ENCODE results near the gene LYZL1.

- TF ChIP-seq POLR2A (IDR thresholded peaks at IDR 0.05; ENCODE audit: low read depth, low read length) (no peak), POLR2AphosphoS5 (IDR thresholded peaks at IDR 0.05; ENCODE audit: low read depth, low read length) (no peak)
Measured at GRCh38 chr10:29250066-29250465, 38.8 kb upstream of the LYZL1 start.
